Measurements from ENCODE around the gene ZMIZ1. TPM values are rescaled to one million over a fixed set of nuclear protein-coding genes. Genes with fewer than 3 reads are reported as not detected.

ZMIZ1 gene
- total RNA-seq, 1 experiment from 2014 or later: 28.4 TPM

DNA sequence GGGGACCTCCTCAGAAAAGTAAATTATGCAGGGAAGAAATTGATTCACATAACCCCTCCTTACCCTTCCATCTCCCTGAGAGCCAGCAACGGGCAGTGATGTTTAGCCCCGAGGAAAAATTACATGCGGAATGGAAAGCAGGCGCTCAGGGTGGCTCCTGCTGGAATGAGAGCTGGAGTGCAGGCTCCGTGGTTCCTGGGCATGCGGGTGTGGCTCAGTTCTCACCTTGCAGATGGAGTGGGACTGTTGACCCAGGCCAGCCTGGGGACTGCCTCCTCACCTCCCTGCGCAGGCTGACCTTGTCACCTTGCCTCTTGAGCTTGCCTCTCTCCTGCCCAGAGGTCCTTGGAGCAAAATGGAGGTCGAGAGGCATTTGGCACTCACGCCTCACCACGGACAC lies 195.2 kb downstream of the ZMIZ1 start:
- H3K27me3 ChIP-seq (ENCODE audit: insufficient read depth, low read length): no peaks in the 10 kb centered on the region
- BruUV-seq (replicated peaks): no TSS peak
- intact Hi-C loops (cut with micrococcal nuclease): no loop called here
- H3K4me1 ChIP-seq (ENCODE audit: control insufficient read depth in 1 of 2, insufficient read depth in 2 of 2, low read length in 2 of 2): peaks cover 7 to 23% of the 10 kb centered on the region in 2 experiments; a peak in 3 of 4 replicates
- no peak overlapping the region for H3K27ac ChIP-seq (ENCODE audit: low read depth, low read length)
- ChIA-PET CTCF (interaction anchor here (1.2 kb wide), 1 partner anchor 61 kb away, joined by 4 read pairs; no protein-coding TSS in a partner anchor), POLR2A (no interaction called here), RAD21 (ENCODE audit: low non-redundant PET in 1 of 2, low total read pairs in 2 of 2, uncharacterized antibody in 2 of 2, unreplicated experiment in 2 of 2) (no interaction called here)
- no peak overlapping the region for H3K9ac ChIP-seq (ENCODE audit: low read length)
- H3K9me2 ChIP-seq (ENCODE audit: insufficient read depth): no peaks in the 10 kb centered on the region
- ATAC-seq: no peak
- no peak overlapping the region for H3K4me3 ChIP-seq (replicated peaks in 1 of 2; ENCODE audit: low read depth in 1 of 2, low read length in 2 of 2)
- TF ChIP-seq, protein P1, sequence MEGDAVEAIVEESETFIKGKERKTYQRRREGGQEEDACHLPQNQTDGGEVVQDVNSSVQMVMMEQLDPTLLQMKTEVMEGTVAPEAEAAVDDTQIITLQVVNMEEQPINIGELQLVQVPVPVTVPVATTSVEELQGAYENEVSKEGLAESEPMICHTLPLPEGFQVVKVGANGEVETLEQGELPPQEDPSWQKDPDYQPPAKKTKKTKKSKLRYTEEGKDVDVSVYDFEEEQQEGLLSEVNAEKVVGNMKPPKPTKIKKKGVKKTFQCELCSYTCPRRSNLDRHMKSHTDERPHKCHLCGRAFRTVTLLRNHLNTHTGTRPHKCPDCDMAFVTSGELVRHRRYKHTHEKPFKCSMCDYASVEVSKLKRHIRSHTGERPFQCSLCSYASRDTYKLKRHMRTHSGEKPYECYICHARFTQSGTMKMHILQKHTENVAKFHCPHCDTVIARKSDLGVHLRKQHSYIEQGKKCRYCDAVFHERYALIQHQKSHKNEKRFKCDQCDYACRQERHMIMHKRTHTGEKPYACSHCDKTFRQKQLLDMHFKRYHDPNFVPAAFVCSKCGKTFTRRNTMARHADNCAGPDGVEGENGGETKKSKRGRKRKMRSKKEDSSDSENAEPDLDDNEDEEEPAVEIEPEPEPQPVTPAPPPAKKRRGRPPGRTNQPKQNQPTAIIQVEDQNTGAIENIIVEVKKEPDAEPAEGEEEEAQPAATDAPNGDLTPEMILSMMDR (IDR thresholded peaks at IDR 0.05 in 2 of 3, conservative IDR thresholded peaks at IDR 0.05 in 1 of 3; ENCODE audit: borderline replicate concordance in 1 of 3, insufficient read depth in 1 of 3, low read depth in 2 of 3, low read length in 2 of 3): no peak
- no peak overlapping the region for H2AFZ ChIP-seq (ENCODE audit: low read depth, low read length, poor library complexity, severe bottlenecking)
- DNase-seq (ENCODE audit: low read depth, low spot score): no peak
- H3K79me2 ChIP-seq (ENCODE audit: insufficient read depth, low read length): no peaks in the 10 kb centered on the region
- H3K4me2 ChIP-seq (ENCODE audit: low read length): no peak overlapping the region
- no peaks in the 10 kb centered on the region for H3K9me3 ChIP-seq (ENCODE audit: control insufficient read depth in 1 of 2, insufficient read depth in 1 of 2, low read depth in 1 of 2, low read length in 2 of 2)
- no peaks in the 10 kb centered on the region for H4K20me1 ChIP-seq (ENCODE audit: insufficient read depth)
- no peaks in the 10 kb centered on the region for H3K36me3 ChIP-seq (ENCODE audit: control insufficient read depth in 1 of 2, insufficient read depth in 2 of 2, low read length in 2 of 2)

DNA sequence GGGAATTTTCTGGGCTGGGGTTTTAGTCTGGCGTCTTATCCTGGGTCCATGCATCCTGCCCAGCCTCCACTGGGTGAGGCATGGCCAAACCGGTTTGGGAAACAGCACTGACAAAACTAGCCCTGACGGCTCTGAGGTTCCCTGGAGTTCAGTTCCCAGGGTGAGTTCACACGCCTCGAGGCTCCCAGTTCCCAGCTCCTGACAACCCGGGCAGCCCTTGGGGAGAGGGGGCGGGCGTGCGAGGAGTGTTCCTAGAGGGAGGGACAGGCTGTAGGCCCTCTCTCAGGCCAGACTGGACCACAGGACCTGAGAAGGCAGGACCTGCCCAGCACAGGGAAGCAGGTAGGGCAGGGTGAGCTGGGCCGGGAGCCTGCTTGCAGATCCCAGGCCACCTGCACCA lies 196.2 kb downstream of the ZMIZ1 start:
- Histone ChIP-seq H3K79me2 (ENCODE audit: insufficient read depth, low read length) (no peaks in the 10 kb centered on the region), H3K9ac (ENCODE audit: low read length) (no peak overlapping the region), H3K4me2 (ENCODE audit: low read length) (peak overlapping the region; percentile 19; the same call in 1 of the 2 replicates), H3K36me3 (ENCODE audit: control insufficient read depth in 1 of 2, insufficient read depth in 2 of 2, low read length in 2 of 2) (no peaks in the 10 kb centered on the region), H4K20me1 (ENCODE audit: insufficient read depth) (no peaks in the 10 kb centered on the region), H3K27ac (ENCODE audit: low read depth, low read length) (no peak overlapping the region), H3K4me3 (replicated peaks in 1 of 2; ENCODE audit: low read depth in 1 of 2, low read length in 2 of 2) (no peak overlapping the region), H3K9me3 (ENCODE audit: control insufficient read depth in 1 of 2, insufficient read depth in 1 of 2, low read depth in 1 of 2, low read length in 2 of 2) (no peaks in the 10 kb centered on the region), H3K4me1 (ENCODE audit: control insufficient read depth in 1 of 2, insufficient read depth in 2 of 2, low read length in 2 of 2) (peaks cover 7 to 23% of the 10 kb centered on the region in 2 experiments; a peak in 3 of 4 replicates), H3K27me3 (ENCODE audit: insufficient read depth, low read length) (no peaks in the 10 kb centered on the region), H2AFZ (ENCODE audit: low read depth, low read length, poor library complexity, severe bottlenecking) (no peak overlapping the region), H3K9me2 (ENCODE audit: insufficient read depth) (no peaks in the 10 kb centered on the region)
- ChIA-PET RAD21 (ENCODE audit: low non-redundant PET in 1 of 2, low total read pairs in 2 of 2, uncharacterized antibody in 2 of 2, unreplicated experiment in 2 of 2) (no interaction called here), POLR2A (no interaction called here), CTCF (interaction anchor here (1.2 kb wide), 1 partner anchor 62 kb away, joined by 4 read pairs; no protein-coding TSS in a partner anchor)
- ATAC-seq: peak; percentile 41; the same call in 1 of the 2 replicates
- no peak for DNase-seq (ENCODE audit: low read depth, low spot score)
- TF ChIP-seq ZNF274 (IDR thresholded peaks at IDR 0.05; ENCODE audit: low read depth, low read length) (no peak), ELF1 (IDR thresholded peaks at IDR 0.05; ENCODE audit: borderline replicate concordance, low read depth) (no peak), SIN3A (IDR thresholded peaks at IDR 0.05; ENCODE audit: low read depth) (no peak), ZFX (IDR thresholded peaks at IDR 0.05) (no peak), EZH2phosphoT487 (IDR thresholded peaks at IDR 0.05; ENCODE audit: borderline replicate concordance) (no peak), JUND (IDR thresholded peaks at IDR 0.05) (no peak), SP1 (IDR thresholded peaks at IDR 0.05; ENCODE audit: low read depth) (no peak), POLR2AphosphoS5 (IDR thresholded peaks at IDR 0.05; ENCODE audit: low read depth, low read length) (no peak), RAD21 (IDR thresholded peaks at IDR 0.05; ENCODE audit: low read depth) (no peak)
- TF ChIP-seq, protein P2, sequence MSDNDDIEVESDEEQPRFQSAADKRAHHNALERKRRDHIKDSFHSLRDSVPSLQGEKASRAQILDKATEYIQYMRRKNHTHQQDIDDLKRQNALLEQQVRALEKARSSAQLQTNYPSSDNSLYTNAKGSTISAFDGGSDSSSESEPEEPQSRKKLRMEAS (IDR thresholded peaks at IDR 0.05): no peak
- TF ChIP-seq, protein P3, sequence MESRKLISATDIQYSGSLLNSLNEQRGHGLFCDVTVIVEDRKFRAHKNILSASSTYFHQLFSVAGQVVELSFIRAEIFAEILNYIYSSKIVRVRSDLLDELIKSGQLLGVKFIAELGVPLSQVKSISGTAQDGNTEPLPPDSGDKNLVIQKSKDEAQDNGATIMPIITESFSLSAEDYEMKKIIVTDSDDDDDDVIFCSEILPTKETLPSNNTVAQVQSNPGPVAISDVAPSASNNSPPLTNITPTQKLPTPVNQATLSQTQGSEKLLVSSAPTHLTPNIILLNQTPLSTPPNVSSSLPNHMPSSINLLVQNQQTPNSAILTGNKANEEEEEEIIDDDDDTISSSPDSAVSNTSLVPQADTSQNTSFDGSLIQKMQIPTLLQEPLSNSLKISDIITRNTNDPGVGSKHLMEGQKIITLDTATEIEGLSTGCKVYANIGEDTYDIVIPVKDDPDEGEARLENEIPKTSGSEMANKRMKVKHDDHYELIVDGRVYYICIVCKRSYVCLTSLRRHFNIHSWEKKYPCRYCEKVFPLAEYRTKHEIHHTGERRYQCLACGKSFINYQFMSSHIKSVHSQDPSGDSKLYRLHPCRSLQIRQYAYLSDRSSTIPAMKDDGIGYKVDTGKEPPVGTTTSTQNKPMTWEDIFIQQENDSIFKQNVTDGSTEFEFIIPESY (IDR thresholded peaks at IDR 0.05; ENCODE audit: extremely low read depth, insufficient replicate concordance, low read length): no peak
- intact Hi-C loops (cut with micrococcal nuclease): no loop called here
- no TSS peak for BruUV-seq (replicated peaks)
